Activated T-helper 1 cell treated with Interleukin-2 at 50 U/mL for 16 hours (primary cell): Measurements from ENCODE around the gene SLC7A10.

Experiments used
- DNase-seq: peaks from one replicate; pipeline ENCODE4 v3.0.0-alpha.2; 2020; ENCODE audit warnings: low read depth

Gene SLC7A10

GRCh38 chr19:33225458-33225926 is at the start of gene SLC7A10:
SLC7A10 (minus strand) TSS chr19:33225850; CDS start chr19:33225703, 147 bp downstream.
- no peak for DNase-seq

GRCh38 chr19:33274663-33275558 is 49.3 kb upstream of the SLC7A10 start:
- DNase-seq, result no peak

GRCh38 chr19:33273881-33274662 is 48.4 kb upstream of the SLC7A10 start:
- no peak for DNase-seq

- no peak for DNase-seq
These were observed 47.6 kb upstream of the SLC7A10 start for GRCh38 chr19:33273065-33273736.

GRCh38 chr19:33271246-33272021 is 45.8 kb upstream of the SLC7A10 start:
- DNase-seq, result no peak

- DNase-seq, result no peak
These were observed 45.1 kb upstream of the SLC7A10 start for GRCh38 chr19:33270769-33271168.

GRCh38 chr19:33269016-33269415 is 43.4 kb upstream of the SLC7A10 start:
- no peak for DNase-seq

- DNase-seq, result no peak
These were observed 42.7 kb upstream of the SLC7A10 start for GRCh38 chr19:33268162-33268991.

- DNase-seq, result no peak
These were observed 42.1 kb upstream of the SLC7A10 start for GRCh38 chr19:33267706-33268105.

- no peak for DNase-seq
These were observed 41.4 kb upstream of the SLC7A10 start for GRCh38 chr19:33266974-33267484.

- no peak for DNase-seq
These were observed 39.3 kb upstream of the SLC7A10 start for GRCh38 chr19:33264881-33265445.

GRCh38 chr19:33263325-33264023 is 37.8 kb upstream of the SLC7A10 start:
- no peak for DNase-seq

- DNase-seq, result no peak
These were observed 36.0 kb upstream of the SLC7A10 start for GRCh38 chr19:33261511-33262189.

GRCh38 chr19:33260628-33261418 is 35.2 kb upstream of the SLC7A10 start:
- no peak for DNase-seq

GRCh38 chr19:33259539-33259938 is 33.9 kb upstream of the SLC7A10 start:
- DNase-seq, result no peak

- DNase-seq, result no peak
These were observed 32.2 kb upstream of the SLC7A10 start for GRCh38 chr19:33257828-33258227.

GRCh38 chr19:33256261-33256660 is 30.6 kb upstream of the SLC7A10 start:
- DNase-seq, result no peak

- no peak for DNase-seq
These were observed 30.1 kb upstream of the SLC7A10 start for GRCh38 chr19:33255781-33256180.
